GM23248 (cell line): ENCODE results near the gene CHRNE. TPM values are rescaled to one million over a fixed set of nuclear protein-coding genes. Genes with fewer than 3 reads are reported as not detected.

Experiments
- DNase-seq: peaks from one replicate; pipeline ENCODE4 v3.0.0-alpha.2; 2015
- H2AFZ ChIP-seq: fragments of 200-600 bp; sonication (generic); 2 replicates; pipeline ENCODE4 v1.6.1; 2016; ENCODE audit warnings: antibody characterized with exemption
- H3F3A ChIP-seq: fragments of 200-600 bp; sonication (generic); 2 replicates; pipeline ENCODE4 v1.6.1; 2016; ENCODE audit warnings: mild to moderate bottlenecking, antibody characterized with exemption, mixed run types; ENCODE audit not compliant: insufficient read depth
- H3K27ac ChIP-seq: fragments of 200-600 bp; sonication (generic); 2 replicates; pipeline ENCODE4 v1.5.1; 2016; ENCODE audit warnings: mild to moderate bottlenecking
- H3K27me3 ChIP-seq: fragments of 200-600 bp; sonication (generic); replicated peaks from 2 replicates; pipeline ENCODE4 v1.6.1; 2016; ENCODE audit warnings: mild to moderate bottlenecking; ENCODE audit not compliant: insufficient read depth
- H3K36me3 ChIP-seq: fragments of 200-600 bp; sonication (generic); 2 replicates; pipeline ENCODE4 v1.6.1; 2016; ENCODE audit warnings: low read depth, mild to moderate bottlenecking
- H3K4me1 ChIP-seq: fragments of 200-600 bp; sonication (generic); 2 replicates; pipeline ENCODE4 v1.6.1; 2016; ENCODE audit warnings: mild to moderate bottlenecking; ENCODE audit not compliant: insufficient read depth
- H3K4me2 ChIP-seq: fragments of 200-600 bp; sonication (generic); one replicate; pipeline ENCODE4 v1.6.1; 2016; ENCODE audit warnings: mild to moderate bottlenecking; ENCODE audit not compliant: unreplicated experiment
- H3K4me3 ChIP-seq: fragments of 200-600 bp; sonication (generic); 2 replicates; pipeline ENCODE4 v1.5.1; 2016; ENCODE audit warnings: mild to moderate bottlenecking
- H3K79me2 ChIP-seq: fragments of 200-600 bp; sonication (generic); 2 replicates; pipeline ENCODE4 v1.6.1; 2016; ENCODE audit warnings: mild to moderate bottlenecking; ENCODE audit not compliant: insufficient read depth
- H3K9ac ChIP-seq: fragments of 200-600 bp; sonication (generic); 2 replicates; pipeline ENCODE4 v1.6.1; 2016; ENCODE audit warnings: mild to moderate bottlenecking
- H3K9me2 ChIP-seq: fragments of 200-600 bp; sonication (generic); 2 replicates; pipeline ENCODE4 v1.6.1; 2016; ENCODE audit warnings: mixed run types, mild to moderate bottlenecking, moderate library complexity; ENCODE audit not compliant: insufficient read depth
- H3K9me3 ChIP-seq: fragments of 200-600 bp; sonication (generic); one replicate; pipeline ENCODE4 v1.6.1; 2017; ENCODE audit warnings: low read depth
- H4K20me1 ChIP-seq: fragments of 200-600 bp; sonication (generic); 2 replicates; pipeline ENCODE4 v1.6.0; 2016; ENCODE audit not compliant: insufficient read depth
- EZH2 ChIP-seq: fragments of 200-600 bp; sonication (generic); IDR thresholded peaks from 2 replicates; pipeline ENCODE4 v1.6.1; 2018; ENCODE audit warnings: antibody characterized with exemption, mild to moderate bottlenecking; ENCODE audit not compliant: insufficient read depth, poor library complexity, severe bottlenecking
- EZH2phosphoT487 ChIP-seq: fragments of 200-600 bp; sonication (generic); IDR thresholded peaks from 2 replicates; pipeline ENCODE4 v1.6.1; 2018; ENCODE audit warnings: antibody characterized with exemption, moderate library complexity, mild to moderate bottlenecking, low read depth; ENCODE audit not compliant: insufficient read depth
- WGBS, 2 experiments: methylation state at CpG; one replicate each; pipeline ENCODE4 v1.1.6; 2015 to 2017; ENCODE audit warnings: low lambda C conversion rate in 2 of 2, low coverage in 1 of 2; ENCODE audit errors: missing lambda C conversion rate in 2 of 2; 5-methylcytosine and 5-hydroxymethylcytosine counted together
- in situ Hi-C: fragments of 300-500 bp; cut with MboI; formaldehyde crosslinking; loops from 2 replicates; pipeline ENCODE4 v1.15.0; 2020
- polyA plus RNA-seq: library from polyadenylated mRNA; unstranded; fragments of >200 nt; fragmentation: Nextera tagmentation; extraction: Ambion mirVana; gene quantifications from 2 replicates; pipeline ENCODE4 v1.2.1, GENCODE V29; 2016
- total RNA-seq: library from RNA; depleted of rRNA; stranded (reverse); fragments of >200 nt; shearing (Covaris generic); gene quantifications from 2 replicates; pipeline ENCODE4 v1.2.3, GENCODE V29; 2014

The CHRNE gene
- total and polyA plus RNA-seq, 2 experiments from 2014 or later, result 0.84 to 0.86 TPM

GRCh38 chr17:4863321-4863720 is 39.6 kb downstream of the CHRNE start:
- no peaks in the 10 kb centered on the region for H3K9me2 ChIP-seq
- H3K9ac ChIP-seq, result no peak overlapping the region
- H3K4me1 ChIP-seq, result peaks cover 11% of the 10 kb centered on the region
- H3K27me3 ChIP-seq, result no peaks in the 10 kb centered on the region
- no peak overlapping the region for H3K4me2 ChIP-seq
- H4K20me1 ChIP-seq, result no peaks in the 10 kb centered on the region
- H3F3A ChIP-seq, result no peaks in the 10 kb centered on the region
- H2AFZ ChIP-seq, result no peak overlapping the region
- in situ Hi-C loops, result no loop called here
- H3K79me2 ChIP-seq, result peaks cover 61% of the 10 kb centered on the region
- no peak for DNase-seq
- TF ChIP-seq EZH2 (no peak), EZH2phosphoT487 (no peak)
- no peak overlapping the region for H3K4me3 ChIP-seq
- no peaks in the 10 kb centered on the region for H3K36me3 ChIP-seq
- no peak overlapping the region for H3K27ac ChIP-seq
- 95 to 100% methylated on average over 1 of the region's 1 CpG for WGBS, 2 experiments
- H3K9me3 ChIP-seq, result no peaks in the 10 kb centered on the region

- Histone ChIP-seq H3K4me3 (no peak overlapping the region), H3K9ac (no peak overlapping the region), H4K20me1 (no peaks in the 10 kb centered on the region), H3K27me3 (no peaks in the 10 kb centered on the region), H3F3A (no peaks in the 10 kb centered on the region), H3K9me2 (no peaks in the 10 kb centered on the region), H2AFZ (no peak overlapping the region), H3K4me2 (no peak overlapping the region), H3K9me3 (no peaks in the 10 kb centered on the region), H3K4me1 (peaks cover 17% of the 10 kb centered on the region), H3K79me2 (peaks cover 65% of the 10 kb centered on the region), H3K36me3 (no peaks in the 10 kb centered on the region), H3K27ac (no peak overlapping the region)
- no peak for DNase-seq
- TF ChIP-seq EZH2 (no peak), EZH2phosphoT487 (no peak)
- in situ Hi-C loops, result no loop called here
- WGBS, 2 experiments, result 95 to 96% methylated on average over 4 of the region's 4 CpGs
These were observed 40.2 kb downstream of the CHRNE start for GRCh38 chr17:4862720-4863119.

GRCh38 chr17:4861052-4861451 is 41.8 kb downstream of the CHRNE start:
- Histone ChIP-seq H3K9me2 (no peaks in the 10 kb centered on the region), H3K9me3 (no peaks in the 10 kb centered on the region), H3K4me2 (no peak overlapping the region), H4K20me1 (no peaks in the 10 kb centered on the region), H3K36me3 (no peaks in the 10 kb centered on the region), H2AFZ (no peak overlapping the region), H3K4me1 (peaks cover 20% of the 10 kb centered on the region), H3K79me2 (peaks cover 81% of the 10 kb centered on the region), H3F3A (no peaks in the 10 kb centered on the region), H3K4me3 (no peak overlapping the region), H3K9ac (no peak overlapping the region), H3K27ac (no peak overlapping the region), H3K27me3 (no peaks in the 10 kb centered on the region)
- in situ Hi-C loops, result no loop called here
- 95% methylated on average over 16 of the region's 16 CpGs for WGBS, 2 experiments
- DNase-seq, result no peak
- no peak for TF ChIP-seq EZH2
- no peak for TF ChIP-seq EZH2phosphoT487

- no peaks in the 10 kb centered on the region for H3K27me3 ChIP-seq
- DNase-seq, result no peak
- TF ChIP-seq EZH2, result no peak
- TF ChIP-seq EZH2phosphoT487, result no peak
- no peak overlapping the region for H3K9ac ChIP-seq
- no peaks in the 10 kb centered on the region for H4K20me1 ChIP-seq
- H3K4me3 ChIP-seq, result no peak overlapping the region
- no peak overlapping the region for H3K4me2 ChIP-seq
- H3K79me2 ChIP-seq, result peaks cover 78% of the 10 kb centered on the region
- H3K27ac ChIP-seq, result no peak overlapping the region
- 91 to 95% methylated on average over 9 of the region's 9 CpGs for WGBS, 2 experiments
- in situ Hi-C loops, result no loop called here
- no peaks in the 10 kb centered on the region for H3K9me3 ChIP-seq
- peaks cover 20% of the 10 kb centered on the region for H3K4me1 ChIP-seq
- no peaks in the 10 kb centered on the region for H3K9me2 ChIP-seq
- no peak overlapping the region for H2AFZ ChIP-seq
- H3K36me3 ChIP-seq, result no peaks in the 10 kb centered on the region
- no peaks in the 10 kb centered on the region for H3F3A ChIP-seq
These were observed 42.2 kb downstream of the CHRNE start for GRCh38 chr17:4860651-4861050.
